IMR-90 (cell line): Measurements from ENCODE around the gene GNL2. TPM values are rescaled to one million over a fixed set of nuclear protein-coding genes. Genes with fewer than 3 reads are reported as not detected.
A peak's percentile ranks its signal among the peaks of the same experiment; 100 is the strongest.

Source experiments
- ATAC-seq: fragments of 200-7000 bp; cut with Tn5 transposase; 2 replicates; pipeline ENCODE4 v1.9.1; 2020; ENCODE audit warnings: low read depth, mild to moderate bottlenecking, moderate library complexity
- BruUV-seq: library from RNA; stranded (reverse); fragments of 400-500 nt; replicated peaks from 2 replicates; lab custom pipeline; 2021; lab: Mats Ljungman, UMichigan
- CTCF ChIA-PET: fragments of 300-600 bp; formaldehyde crosslinking; extraction: SDS; loops from one replicate; lab custom pipeline; 2021; ENCODE audit warnings: antibody characterized with exemption; lab: Yijun Ruan, JAX
- POLR2A ChIA-PET: fragments of 300-600 bp; sonication (Branson Sonifier 250); formaldehyde crosslinking; loops from one replicate; lab custom pipeline; 2022; ENCODE audit warnings: antibody characterized with exemption; ENCODE audit not compliant: unreplicated experiment; lab: Charles Lee
- DNase-seq: peaks from one replicate; pipeline ENCODE4 v3.0.0; 2013
- H2AFZ ChIP-seq: replicated peaks from 2 replicates; pipeline ENCODE3; 2013; ENCODE audit warnings: low read length, mild to moderate bottlenecking; ENCODE audit not compliant: poor library complexity
- H2AK5ac ChIP-seq: 2 replicates; pipeline ENCODE4 v1.6.1; 2013; ENCODE audit warnings: low read depth, low read length, inconsistent platforms
- H2AK9ac ChIP-seq: replicated peaks from 2 replicates; pipeline ENCODE3; 2013; ENCODE audit warnings: mild to moderate bottlenecking, low read depth, low read length, moderate library complexity; ENCODE audit not compliant: poor library complexity
- H2BK120ac ChIP-seq: 2 replicates; pipeline ENCODE4 v1.6.1; 2013; ENCODE audit warnings: low read depth, low read length, inconsistent platforms
- H2BK15ac ChIP-seq: 3 replicates; pipeline ENCODE4 v1.6.1; 2013; ENCODE audit warnings: low read depth, low read length, inconsistent platforms
- H2BK20ac ChIP-seq: 2 replicates; pipeline ENCODE4 v1.6.1; 2013; ENCODE audit warnings: low read depth, mild to moderate bottlenecking, inconsistent platforms, low read length, moderate library complexity
- H2BK5ac ChIP-seq: 2 replicates; pipeline ENCODE4 v1.6.1; 2013; ENCODE audit warnings: mild to moderate bottlenecking, low read depth, low read length, inconsistent platforms; ENCODE audit not compliant: poor library complexity, severe bottlenecking
- H3K14ac ChIP-seq: replicated peaks from 2 replicates; pipeline ENCODE4 v1.6.1; 2013; ENCODE audit warnings: low read depth, low read length, inconsistent platforms
- H3K18ac ChIP-seq: 2 replicates; pipeline ENCODE4 v1.6.1; 2013; ENCODE audit warnings: low read depth, low read length, control low read depth
- H3K23ac ChIP-seq: 2 replicates; pipeline ENCODE4 v1.6.1; 2013; ENCODE audit warnings: low read depth, low read length, inconsistent platforms
- H3K27ac ChIP-seq: 2 replicates; pipeline ENCODE4 v1.5.1; 2013; ENCODE audit warnings: mild to moderate bottlenecking, control low read depth, low read length; ENCODE audit not compliant: insufficient read depth
- H3K27me3 ChIP-seq: 2 replicates; pipeline ENCODE4 v1.6.1; 2013; ENCODE audit warnings: low read length; ENCODE audit not compliant: control insufficient read depth, insufficient read depth
- H3K36me3 ChIP-seq: 2 replicates; pipeline ENCODE4 v1.6.1; 2013; ENCODE audit warnings: low read length, mixed read lengths; ENCODE audit not compliant: control insufficient read depth, insufficient read depth
- H3K4ac ChIP-seq: 2 replicates; pipeline ENCODE4 v1.6.1; 2013; ENCODE audit warnings: low read depth, low read length, inconsistent platforms
- H3K4me1 ChIP-seq: 2 replicates; pipeline ENCODE4 v1.6.1; 2013; ENCODE audit warnings: low read length, mixed read lengths; ENCODE audit not compliant: control insufficient read depth, insufficient read depth
- H3K4me2 ChIP-seq: 2 replicates; pipeline ENCODE4 v1.6.1; 2013; ENCODE audit warnings: low read depth, mild to moderate bottlenecking, control low read depth, low read length, moderate library complexity
- H3K4me3 ChIP-seq: 2 replicates; pipeline ENCODE4 v1.5.1; 2013; ENCODE audit warnings: low read depth, mild to moderate bottlenecking, control low read depth, low read length, moderate library complexity; ENCODE audit not compliant: insufficient read depth
- H3K56ac ChIP-seq: 2 replicates; pipeline ENCODE4 v1.6.1; 2013; ENCODE audit warnings: low read length, inconsistent platforms; ENCODE audit not compliant: insufficient read depth; ENCODE audit errors: extremely low read depth
- H3K79me1 ChIP-seq, 2 experiments: 2 replicates each; pipeline ENCODE4 v1.6.1; 2013; ENCODE audit warnings: low read length in 2 of 2, inconsistent platforms in 1 of 2, low read depth in 1 of 2
- H3K9ac ChIP-seq: 2 replicates; pipeline ENCODE4 v1.6.1; 2013; ENCODE audit warnings: low read depth, low read length, control low read depth
- H3K9me1 ChIP-seq: 2 replicates; pipeline ENCODE4 v1.6.1; 2013; ENCODE audit warnings: low read length, inconsistent platforms; ENCODE audit not compliant: insufficient read depth
- H3K9me3 ChIP-seq: 2 replicates; pipeline ENCODE4 v1.6.1; 2013; ENCODE audit warnings: low read length; ENCODE audit not compliant: control insufficient read depth, insufficient read depth
- H4K20me1 ChIP-seq: 2 replicates; pipeline ENCODE4 v1.6.1; 2013; ENCODE audit warnings: low read length, inconsistent platforms; ENCODE audit not compliant: insufficient read depth
- H4K5ac ChIP-seq: 2 replicates; pipeline ENCODE4 v1.6.1; 2013; ENCODE audit warnings: mild to moderate bottlenecking, low read depth, low read length, control low read depth
- H4K8ac ChIP-seq, 2 experiments: 2 replicates each; pipeline ENCODE4 v1.6.1; 2013; ENCODE audit warnings: low read depth in 2 of 2, low read length in 2 of 2, control low read depth in 1 of 2, inconsistent platforms in 1 of 2
- H4K91ac ChIP-seq: 2 replicates; pipeline ENCODE4 v1.6.1; 2013; ENCODE audit warnings: low read depth, low read length, inconsistent platforms; ENCODE audit not compliant: insufficient read depth
- BHLHE40 ChIP-seq: fragments of 150-350 bp; IDR thresholded peaks from 2 replicates; pipeline ENCODE4 v1.6.1; 2016; ENCODE audit warnings: mild to moderate bottlenecking, low read depth, low read length
- CEBPB ChIP-seq: IDR thresholded peaks from 2 replicates; pipeline ENCODE4 v1.6.1; 2012; ENCODE audit warnings: low read depth, low read length, improper control_type of control experiment
- CHD1 ChIP-seq: IDR thresholded peaks from 2 replicates; pipeline ENCODE4 v1.6.1; 2012; ENCODE audit warnings: low read depth, low read length, improper control_type of control experiment
- FOS ChIP-seq: fragments of 150-350 bp; IDR thresholded peaks from 2 replicates; pipeline ENCODE4 v1.6.1; 2016; ENCODE audit warnings: low read depth, low read length
- MAFK ChIP-seq: IDR thresholded peaks from 2 replicates; pipeline ENCODE4 v1.6.1; 2012; ENCODE audit warnings: low read depth, low read length, improper control_type of control experiment
- MAZ ChIP-seq: IDR thresholded peaks from 2 replicates; pipeline ENCODE4 v1.6.1; 2012; ENCODE audit warnings: low read depth, mild to moderate bottlenecking, low read length, improper control_type of control experiment, moderate library complexity, borderline replicate concordance
- MXI1 ChIP-seq: IDR thresholded peaks from 2 replicates; pipeline ENCODE4 v1.6.1; 2012; ENCODE audit warnings: low read depth, mild to moderate bottlenecking, low read length, moderate library complexity, borderline replicate concordance
- NFE2L2 ChIP-seq: fragments of 150-350 bp; IDR thresholded peaks from 2 replicates; pipeline ENCODE4 v1.6.1; 2016; ENCODE audit warnings: low read depth, mild to moderate bottlenecking, low read length
- POLR2A ChIP-seq: IDR thresholded peaks from 2 replicates; pipeline ENCODE4 v1.6.1; 2012; ENCODE audit warnings: mild to moderate bottlenecking, low read depth, low read length
- RAD21 ChIP-seq: IDR thresholded peaks from 2 replicates; pipeline ENCODE4 v1.6.1; 2012; ENCODE audit warnings: low read length, improper control_type of control experiment
- RCOR1 ChIP-seq: IDR thresholded peaks from 2 replicates; pipeline ENCODE4 v1.6.1; 2012; ENCODE audit warnings: mild to moderate bottlenecking, low read length, improper control_type of control experiment; ENCODE audit not compliant: insufficient replicate concordance
- RFX5 ChIP-seq: IDR thresholded peaks from 2 replicates; pipeline ENCODE4 v1.8.0; 2012; ENCODE audit warnings: low read depth, mild to moderate bottlenecking, low read length, moderate library complexity
- SMC3 ChIP-seq: fragments of 150-350 bp; IDR thresholded peaks from 2 replicates; pipeline ENCODE4 v1.6.1; 2016; ENCODE audit warnings: low read depth, mild to moderate bottlenecking, antibody characterized with exemption, low read length, moderate library complexity
- WGBS, 2 experiments: methylation state at CpG; one replicate each; pipeline versions ENCODE4 v1.1.5 to v1.1.7; 2013; ENCODE audit warnings: missing lambda C conversion rate in 2 of 2; ENCODE audit not compliant: insufficient read length in 1 of 2; ENCODE audit errors: extremely low coverage in 2 of 2; 5-methylcytosine and 5-hydroxymethylcytosine counted together
- dilution Hi-C: fragments of 300-500 bp; cut with HindIII; formaldehyde crosslinking; loops from one replicate; pipeline ENCODE4 v1.14.3; 2018; ENCODE audit warnings: low sequenced_read_pairs; ENCODE audit not compliant: unreplicated experiment
- in situ Hi-C: fragments of 300-500 bp; cut with MboI; formaldehyde crosslinking; loops from 3 replicates; pipeline ENCODE4 v1.14.3; 2019; ENCODE audit warnings: low sequenced_read_pairs, inconsistent platforms, mixed read lengths
- intact Hi-C: fragments of 100-400 bp; cut with micrococcal nuclease; formaldehyde crosslinking; loops from 2 replicates; pipeline ENCODE4 v1.10.0; 2022
- polyA plus RNA-seq, 3 experiments: library from polyadenylated mRNA; depleted of rRNA; stranded (reverse); fragments of >200 nt; gene quantifications; 2 replicates each; pipeline ENCODE4 v1.2.3, GENCODE V29; 2012; ENCODE audit warnings: low replicate concordance in 1 of 3
- total RNA-seq: library from RNA; depleted of rRNA; stranded (reverse); fragments of >200 nt; gene quantifications from 2 replicates; pipeline ENCODE4 v1.2.3, GENCODE V29; 2012
- TF ChIP-seq, protein P1 (sequence below): fragments of 150-350 bp; IDR thresholded peaks from 2 replicates; pipeline ENCODE4 v1.6.1; 2017; ENCODE audit warnings: mild to moderate bottlenecking, antibody characterized with exemption, low read length, low read depth
- TF ChIP-seq, protein P2 (sequence below): conservative IDR thresholded peaks from 2 replicates; pipeline ENCODE4 v1.5.1; 2012; ENCODE audit warnings: mild to moderate bottlenecking, low read depth, low read length, improper control_type of control experiment
- TF ChIP-seq, protein P3 (sequence below): fragments of 150-350 bp; IDR thresholded peaks from 2 replicates; pipeline ENCODE4 v1.6.1; 2016; ENCODE audit warnings: low read depth, mild to moderate bottlenecking, low read length, moderate library complexity, borderline replicate concordance

GNL2 gene
- total and polyA plus RNA-seq, 2 of the 4 experiments (the other 2 are of a cell fraction): 42.9 to 77.4 TPM

DNA sequence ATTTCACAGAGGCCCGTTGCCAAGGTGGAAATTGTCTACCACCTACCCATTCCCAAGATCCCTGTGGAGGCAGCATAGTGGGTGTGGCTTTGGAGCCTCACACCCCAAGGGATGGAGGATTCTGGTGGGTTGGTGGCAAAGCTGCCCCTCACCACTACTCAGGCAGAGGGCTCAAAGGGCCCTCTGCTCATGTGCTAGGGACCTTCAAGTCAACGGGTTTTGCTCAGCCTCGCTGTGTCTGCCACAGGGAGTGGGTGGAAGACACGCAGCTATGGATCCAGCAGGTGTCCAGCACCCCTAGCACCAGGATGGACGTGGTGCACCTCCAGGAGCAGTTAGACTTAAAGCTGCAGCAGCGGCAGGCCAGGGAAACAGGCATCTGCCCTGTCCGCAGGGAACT, 36.7 kb downstream of the GNL2 start:
- no peaks in the 10 kb centered on the region; the same call in 1 of the 2 replicates for H3K4me1 ChIP-seq
- DNase-seq (no peak), ATAC-seq (no peak)
- no peak overlapping the region for H2BK5ac ChIP-seq
- H3K79me1 ChIP-seq: peaks cover 4 to 13% of the 10 kb centered on the region in 2 experiments; a peak in 1 of 4 replicates
- H3K23ac ChIP-seq: no peak overlapping the region
- peak overlapping the region; percentile 75 for H2AK9ac ChIP-seq
- intact Hi-C loops (no loop called here), in situ Hi-C loops (no loop called here), dilution Hi-C loops (no loop called here)
- no peaks in the 10 kb centered on the region for H3K9me3 ChIP-seq
- ChIA-PET CTCF (no interaction called here), POLR2A (no interaction called here)
- BruUV-seq: no TSS peak
- H2BK15ac ChIP-seq: no peak overlapping the region
- H3K56ac ChIP-seq: no peak overlapping the region
- peaks cover 13% of the 10 kb centered on the region for H3K36me3 ChIP-seq
- WGBS, 2 experiments: 83% methylated on average over 3 of the region's 7 CpGs; no CpG with 5 or more reads in 1 of the 2 experiments
- no peak overlapping the region for H2BK20ac ChIP-seq
- no peak overlapping the region for H3K27ac ChIP-seq
- H3K4me3 ChIP-seq: no peak overlapping the region
- no peaks in the 10 kb centered on the region; the same call in 1 of the 2 replicates for H4K20me1 ChIP-seq
- no peak overlapping the region for H2AFZ ChIP-seq
- no peak overlapping the region for H3K14ac ChIP-seq
- no peak overlapping the region for H3K4ac ChIP-seq
- no peaks in the 10 kb centered on the region for H3K27me3 ChIP-seq
- no peak overlapping the region for H2BK120ac ChIP-seq
- no peak overlapping the region for H4K91ac ChIP-seq
- H2AK5ac ChIP-seq: no peak overlapping the region
- H3K18ac ChIP-seq: no peak overlapping the region
- no peak overlapping the region for H3K4me2 ChIP-seq
- TF ChIP-seq, protein P1, sequence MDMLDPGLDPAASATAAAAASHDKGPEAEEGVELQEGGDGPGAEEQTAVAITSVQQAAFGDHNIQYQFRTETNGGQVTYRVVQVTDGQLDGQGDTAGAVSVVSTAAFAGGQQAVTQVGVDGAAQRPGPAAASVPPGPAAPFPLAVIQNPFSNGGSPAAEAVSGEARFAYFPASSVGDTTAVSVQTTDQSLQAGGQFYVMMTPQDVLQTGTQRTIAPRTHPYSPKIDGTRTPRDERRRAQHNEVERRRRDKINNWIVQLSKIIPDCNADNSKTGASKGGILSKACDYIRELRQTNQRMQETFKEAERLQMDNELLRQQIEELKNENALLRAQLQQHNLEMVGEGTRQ: no peak
- TF ChIP-seq, protein P2, sequence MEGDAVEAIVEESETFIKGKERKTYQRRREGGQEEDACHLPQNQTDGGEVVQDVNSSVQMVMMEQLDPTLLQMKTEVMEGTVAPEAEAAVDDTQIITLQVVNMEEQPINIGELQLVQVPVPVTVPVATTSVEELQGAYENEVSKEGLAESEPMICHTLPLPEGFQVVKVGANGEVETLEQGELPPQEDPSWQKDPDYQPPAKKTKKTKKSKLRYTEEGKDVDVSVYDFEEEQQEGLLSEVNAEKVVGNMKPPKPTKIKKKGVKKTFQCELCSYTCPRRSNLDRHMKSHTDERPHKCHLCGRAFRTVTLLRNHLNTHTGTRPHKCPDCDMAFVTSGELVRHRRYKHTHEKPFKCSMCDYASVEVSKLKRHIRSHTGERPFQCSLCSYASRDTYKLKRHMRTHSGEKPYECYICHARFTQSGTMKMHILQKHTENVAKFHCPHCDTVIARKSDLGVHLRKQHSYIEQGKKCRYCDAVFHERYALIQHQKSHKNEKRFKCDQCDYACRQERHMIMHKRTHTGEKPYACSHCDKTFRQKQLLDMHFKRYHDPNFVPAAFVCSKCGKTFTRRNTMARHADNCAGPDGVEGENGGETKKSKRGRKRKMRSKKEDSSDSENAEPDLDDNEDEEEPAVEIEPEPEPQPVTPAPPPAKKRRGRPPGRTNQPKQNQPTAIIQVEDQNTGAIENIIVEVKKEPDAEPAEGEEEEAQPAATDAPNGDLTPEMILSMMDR: no peak
- TF ChIP-seq RCOR1 (no peak), POLR2A (no peak), CEBPB (no peak), RAD21 (no peak), MAFK (no peak), MAZ (no peak), RFX5 (no peak), MXI1 (no peak), NFE2L2 (no peak), FOS (no peak), CHD1 (no peak), BHLHE40 (no peak), SMC3 (no peak)
- TF ChIP-seq, protein P3, sequence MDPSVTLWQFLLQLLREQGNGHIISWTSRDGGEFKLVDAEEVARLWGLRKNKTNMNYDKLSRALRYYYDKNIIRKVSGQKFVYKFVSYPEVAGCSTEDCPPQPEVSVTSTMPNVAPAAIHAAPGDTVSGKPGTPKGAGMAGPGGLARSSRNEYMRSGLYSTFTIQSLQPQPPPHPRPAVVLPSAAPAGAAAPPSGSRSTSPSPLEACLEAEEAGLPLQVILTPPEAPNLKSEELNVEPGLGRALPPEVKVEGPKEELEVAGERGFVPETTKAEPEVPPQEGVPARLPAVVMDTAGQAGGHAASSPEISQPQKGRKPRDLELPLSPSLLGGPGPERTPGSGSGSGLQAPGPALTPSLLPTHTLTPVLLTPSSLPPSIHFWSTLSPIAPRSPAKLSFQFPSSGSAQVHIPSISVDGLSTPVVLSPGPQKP: no peak
- H3K9me1 ChIP-seq: peaks cover 4% of the 10 kb centered on the region; the same call in 1 of the 2 replicates
- no peak overlapping the region for H3K9ac ChIP-seq
- no peak overlapping the region for H4K5ac ChIP-seq
- H4K8ac ChIP-seq: no peak overlapping the region
